ENCODE results near the gene TREM1. TPM values are rescaled to one million over a fixed set of nuclear protein-coding genes. Genes with fewer than 3 reads are reported as not detected.

The TREM1 gene
- total RNA-seq, 2 experiments from 2014 or later = 0.19 to 0.51 TPM

DNA sequence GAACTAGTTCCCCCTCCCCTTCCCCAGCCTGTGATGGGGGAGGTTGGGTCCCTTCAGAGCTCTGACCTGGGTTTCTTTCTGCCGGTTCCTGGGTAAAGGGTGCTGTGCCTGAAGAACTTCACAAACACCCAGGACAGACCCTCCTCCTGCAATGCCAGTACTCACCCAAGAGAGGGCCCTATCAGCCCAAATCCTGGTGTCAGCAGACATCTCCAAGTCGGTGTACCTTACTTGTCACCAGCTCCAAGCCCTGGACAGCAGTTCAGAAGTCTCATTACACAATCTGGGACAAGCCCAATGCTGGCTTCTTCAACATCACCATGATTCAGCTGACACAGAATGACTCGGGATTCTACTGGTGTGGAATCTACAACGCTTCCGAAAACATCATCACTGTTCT is 57.9 kb downstream of the TREM1 start:
- no peak overlapping the region for H2AFZ ChIP-seq (ENCODE audit: low read length)
- no peaks in the 10 kb centered on the region for H3K79me2 ChIP-seq (ENCODE audit: insufficient read depth, low read depth, low read length)
- intact Hi-C loops (cut with micrococcal nuclease; ENCODE audit: unreplicated experiment) = no loop called here
- no peaks in the 10 kb centered on the region for H3K9me2 ChIP-seq (ENCODE audit: insufficient read depth, low read length)
- ChIA-PET POLR2A (no interaction called here), CTCF (ENCODE audit: unreplicated experiment) (no interaction called here)
- no peak for DNase-seq (ENCODE audit: low spot score)
- BruUV-seq (replicated peaks) = no TSS peak
- H3K4me3 ChIP-seq (ENCODE audit: low read depth, low read length, poor library complexity, severe bottlenecking) = no peak overlapping the region
- no peaks in the 10 kb centered on the region for H3K9me3 ChIP-seq (ENCODE audit: low read length)
- H3K27ac ChIP-seq (ENCODE audit: low read depth, low read length, poor library complexity, severe bottlenecking) = no peak overlapping the region
- no peak overlapping the region for H3K4me2 ChIP-seq (ENCODE audit: low read length)
- H3K36me3 ChIP-seq (ENCODE audit: insufficient read depth, low read length) = no peaks in the 10 kb centered on the region
- no peaks in the 10 kb centered on the region for H4K20me1 ChIP-seq (ENCODE audit: insufficient read depth, low read length)
- H3K4me1 ChIP-seq (ENCODE audit: insufficient read depth, low read length, poor library complexity, severe bottlenecking) = no peaks in the 10 kb centered on the region
- TF ChIP-seq CTCF (conservative IDR thresholded peaks at IDR 0.05; ENCODE audit: low read length) = 0 out of 2 replicates have a peak, but pooled peaks have one; percentile 16
- no peak for TF ChIP-seq EZH2phosphoT487 (IDR thresholded peaks at IDR 0.05; ENCODE audit: borderline replicate concordance, low read depth, low read length)

GRCh38 chr6:41228096-41228495 is 58.4 kb downstream of the TREM1 start, which contains the start of gene TREML4:
Gene TREML4 (plus strand): TSS chr6:41228349. CDS start chr6:41228428, 79 bp downstream.
- Histone ChIP-seq H3K79me2 (ENCODE audit: insufficient read depth, low read depth, low read length) (no peaks in the 10 kb centered on the region), H4K20me1 (ENCODE audit: insufficient read depth, low read length) (no peaks in the 10 kb centered on the region), H3K4me2 (ENCODE audit: low read length) (no peak within 1 kb of the TSS), H3K9me3 (ENCODE audit: low read length) (no peaks in the 10 kb centered on the region), H3K9me2 (ENCODE audit: insufficient read depth, low read length) (no peaks in the 10 kb centered on the region), H3K4me1 (ENCODE audit: insufficient read depth, low read length, poor library complexity, severe bottlenecking) (no peaks in the 10 kb centered on the region), H3K27ac (ENCODE audit: low read depth, low read length, poor library complexity, severe bottlenecking) (no peak within 1 kb of the TSS), H3K4me3 (ENCODE audit: low read depth, low read length, poor library complexity, severe bottlenecking) (no peak within 1 kb of the TSS), H3K36me3 (ENCODE audit: insufficient read depth, low read length) (no peaks in the 10 kb centered on the region), H2AFZ (ENCODE audit: low read length) (no peak within 1 kb of the TSS)
- CTCF ChIA-PET (ENCODE audit: unreplicated experiment) = no interaction called here
- POLR2A ChIA-PET = no interaction called here
- BruUV-seq (replicated peaks) = no TSS peak
- TF ChIP-seq CTCF (conservative IDR thresholded peaks at IDR 0.05; ENCODE audit: low read length) = no peak
- no peak for TF ChIP-seq EZH2phosphoT487 (IDR thresholded peaks at IDR 0.05; ENCODE audit: borderline replicate concordance, low read depth, low read length)
- no peak for DNase-seq (ENCODE audit: low spot score)
- intact Hi-C loops (cut with micrococcal nuclease; ENCODE audit: unreplicated experiment) = no loop called here

DNA sequence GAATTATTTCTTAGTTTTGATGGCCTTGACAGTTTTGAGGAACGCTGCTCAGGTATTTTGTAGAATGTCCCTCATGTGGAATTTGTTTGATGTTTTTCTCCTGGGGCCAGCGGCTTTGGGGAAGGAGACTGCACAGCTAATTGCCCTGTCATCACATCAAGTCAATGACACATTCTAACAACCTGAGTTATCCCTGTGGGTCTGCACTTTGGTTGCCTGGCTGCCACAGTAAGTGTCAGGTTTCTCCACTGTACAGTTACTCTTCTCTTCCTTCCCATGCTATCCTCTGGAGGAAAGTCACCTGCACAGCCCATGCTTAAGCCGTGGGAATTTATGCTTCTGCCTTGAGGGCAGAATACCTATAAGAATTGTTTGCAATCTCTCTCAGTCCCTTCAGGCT is 59.7 kb downstream of the TREM1 start:
- no peak overlapping the region for H3K4me3 ChIP-seq (ENCODE audit: low read depth, low read length, poor library complexity, severe bottlenecking)
- no peaks in the 10 kb centered on the region for H3K9me2 ChIP-seq (ENCODE audit: insufficient read depth, low read length)
- H3K36me3 ChIP-seq (ENCODE audit: insufficient read depth, low read length) = no peaks in the 10 kb centered on the region
- no peaks in the 10 kb centered on the region for H4K20me1 ChIP-seq (ENCODE audit: insufficient read depth, low read length)
- intact Hi-C loops (cut with micrococcal nuclease; ENCODE audit: unreplicated experiment) = no loop called here
- no peak overlapping the region for H2AFZ ChIP-seq (ENCODE audit: low read length)
- no TSS peak for BruUV-seq (replicated peaks)
- no peaks in the 10 kb centered on the region for H3K79me2 ChIP-seq (ENCODE audit: insufficient read depth, low read depth, low read length)
- no peak for DNase-seq (ENCODE audit: low spot score)
- H3K4me2 ChIP-seq (ENCODE audit: low read length) = no peak overlapping the region
- no peaks in the 10 kb centered on the region for H3K9me3 ChIP-seq (ENCODE audit: low read length)
- H3K27ac ChIP-seq (ENCODE audit: low read depth, low read length, poor library complexity, severe bottlenecking) = no peak overlapping the region
- POLR2A ChIA-PET = no interaction called here
- CTCF ChIA-PET (ENCODE audit: unreplicated experiment) = no interaction called here
- TF ChIP-seq EZH2phosphoT487 (IDR thresholded peaks at IDR 0.05; ENCODE audit: borderline replicate concordance, low read depth, low read length) (no peak), CTCF (conservative IDR thresholded peaks at IDR 0.05; ENCODE audit: low read length) (no peak)
- H3K4me1 ChIP-seq (ENCODE audit: insufficient read depth, low read length, poor library complexity, severe bottlenecking) = no peaks in the 10 kb centered on the region
